A172 (cell line): Measurements from ENCODE around the gene GALNT14. TPM values are rescaled to one million over a fixed set of nuclear protein-coding genes. Genes with fewer than 3 reads are reported as not detected.

Source experiments
- DNase-seq: peaks from one replicate; pipeline ENCODE4 v3.0.0-alpha.2; 2015; ENCODE audit warnings: low spot score
- total RNA-seq: library from RNA; depleted of rRNA; stranded (reverse); fragments of >200 nt; shearing (Covaris generic); gene quantifications from 2 replicates; pipeline ENCODE4 v1.2.3, GENCODE V29; 2014

Gene GALNT14
- total RNA-seq, 1 experiment from 2014 or later: not detected

DNA sequence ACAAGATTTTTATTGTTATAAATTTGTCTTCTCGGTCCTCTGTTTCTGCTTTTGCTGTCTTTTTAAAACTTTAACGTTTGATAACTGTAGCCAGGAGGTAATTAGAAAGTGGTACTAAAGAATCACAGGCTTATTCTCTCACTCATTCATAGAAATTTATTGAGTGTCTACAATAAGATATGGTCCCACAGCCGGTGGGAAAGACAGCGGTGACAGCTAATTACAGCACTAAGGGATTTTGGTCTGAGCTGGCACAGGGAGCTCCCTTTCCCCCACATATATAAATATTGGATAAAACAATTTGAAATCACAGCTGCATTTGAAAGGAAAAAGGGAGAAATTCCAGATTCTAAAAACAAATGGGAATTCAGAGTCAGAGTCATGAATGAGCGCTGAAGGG lies 237.9 kb downstream of the GALNT14 start:
- no peak for DNase-seq

DNA sequence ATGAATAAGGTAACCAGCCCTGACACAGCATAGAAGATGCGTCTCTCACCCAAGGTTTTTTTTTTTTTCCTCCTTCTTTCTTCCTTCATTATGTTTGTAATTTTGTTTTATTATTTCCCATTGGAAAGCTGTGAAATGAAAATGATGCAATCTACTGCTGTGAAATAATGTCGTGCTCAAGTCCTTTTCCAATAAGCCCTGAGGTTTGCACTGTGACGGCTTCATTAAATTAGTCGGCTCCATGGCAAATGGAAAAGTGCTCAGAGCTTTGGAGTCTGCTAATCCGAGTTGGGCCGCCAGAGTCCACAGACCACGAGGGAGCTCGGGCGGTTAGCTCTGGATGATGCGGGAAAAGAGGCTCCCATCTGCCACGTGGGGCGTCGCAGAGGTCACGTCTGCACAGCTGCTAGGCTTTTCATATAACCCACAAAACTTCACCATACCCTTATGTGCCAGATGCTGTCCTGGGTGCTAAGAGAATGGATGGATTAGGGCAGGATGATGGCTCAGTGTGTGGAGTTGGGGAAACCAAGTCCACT lies 238.7 kb downstream of the GALNT14 start:
- DNase-seq: no peak

DNA sequence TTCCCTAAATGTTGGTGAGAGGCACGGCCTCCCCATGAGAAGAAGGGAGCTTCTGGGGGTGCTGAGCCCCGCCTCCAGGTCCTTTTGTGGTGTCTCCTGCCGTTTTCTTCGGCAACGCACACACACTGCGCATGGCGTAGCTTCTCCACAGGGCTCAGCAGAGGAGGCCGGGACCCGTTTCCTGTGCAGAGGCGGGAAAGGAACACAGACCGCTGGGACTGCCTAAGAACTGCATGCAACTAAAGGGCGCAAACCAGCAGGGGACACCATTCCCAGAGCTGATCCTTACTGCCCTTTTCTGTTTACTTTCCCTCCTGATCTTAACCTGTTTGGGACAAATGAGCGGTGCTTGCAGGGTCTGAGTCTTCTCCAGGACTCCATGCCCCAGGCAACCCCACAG lies 240.7 kb downstream of the GALNT14 start:
- DNase-seq: no peak

DNA sequence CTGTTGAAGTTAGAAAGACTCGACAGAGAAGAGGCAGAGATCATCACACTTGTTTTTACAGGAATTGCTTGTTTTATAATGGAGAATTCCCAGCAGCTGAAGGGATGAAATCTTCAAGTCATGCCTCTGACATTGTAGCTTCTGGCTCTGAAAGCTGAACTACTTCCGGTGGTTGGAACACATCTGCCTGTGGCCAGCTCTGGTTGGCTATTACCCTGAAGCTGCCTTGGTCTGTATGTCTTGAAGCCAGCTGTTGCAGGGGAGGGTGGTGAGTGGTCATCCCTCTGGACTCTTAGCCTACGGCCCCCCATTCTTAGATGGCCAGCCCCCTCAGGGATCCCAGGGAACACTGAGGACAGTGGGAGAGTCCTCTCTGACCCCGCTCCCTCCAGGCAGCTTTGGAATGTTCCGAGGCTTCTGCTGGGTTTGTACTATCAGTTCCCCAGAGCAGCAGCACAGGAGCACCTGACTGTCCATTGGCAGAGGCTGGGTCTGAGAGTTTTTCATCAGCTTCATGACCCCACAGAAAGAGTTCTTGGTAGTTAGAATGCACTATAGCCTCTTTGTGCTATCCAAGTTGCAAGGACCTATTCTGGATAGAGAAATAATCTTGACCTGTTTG lies 243.6 kb downstream of the GALNT14 start:
- no peak for DNase-seq

DNA sequence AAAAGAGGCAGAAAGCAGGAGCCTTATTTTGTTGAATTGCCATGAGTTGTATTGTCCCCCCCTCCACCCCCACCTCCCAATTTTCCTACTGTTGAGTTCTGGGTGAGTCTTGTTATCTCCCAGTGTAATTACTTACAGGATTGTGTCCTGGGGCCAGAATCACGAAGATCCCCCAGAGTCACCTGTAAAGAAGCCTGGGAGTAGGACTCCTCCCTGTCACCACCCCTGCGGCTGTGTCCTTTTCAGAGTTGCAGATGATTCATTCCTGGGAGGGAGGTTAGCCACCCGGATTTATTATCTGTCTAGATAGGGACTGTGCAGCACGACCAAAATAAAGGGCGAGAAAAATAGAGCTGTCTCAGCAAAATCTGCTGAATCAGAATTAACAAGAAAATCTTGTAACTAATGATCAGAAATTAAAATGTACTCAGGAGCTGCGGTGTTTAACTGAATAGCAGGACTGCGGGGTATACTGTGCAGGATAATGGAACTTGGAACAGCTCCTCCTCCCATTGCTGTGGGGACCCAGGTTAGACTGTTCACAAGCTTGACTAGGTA lies 249.3 kb downstream of the GALNT14 start:
- DNase-seq: no peak

DNA sequence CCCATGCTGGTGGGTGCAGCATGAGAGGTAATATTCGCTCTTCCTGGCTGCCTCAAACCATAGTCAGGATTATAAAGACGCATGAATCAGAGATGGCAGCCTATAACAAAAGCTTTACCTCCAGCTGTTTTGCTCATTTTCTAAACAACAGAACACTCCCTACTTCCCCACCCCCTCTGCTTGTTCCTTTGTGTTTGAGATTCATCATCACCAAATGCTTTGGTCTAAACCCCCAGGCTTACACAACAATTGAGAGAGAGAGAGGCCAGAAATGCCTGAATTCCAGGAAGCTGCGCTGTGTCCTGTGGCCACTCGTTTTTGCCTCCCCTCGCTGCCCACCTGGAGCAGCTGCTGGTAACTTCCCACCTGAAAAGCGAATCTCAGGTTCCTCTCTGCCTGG lies 252.2 kb downstream of the GALNT14 start:
- no peak for DNase-seq

DNA sequence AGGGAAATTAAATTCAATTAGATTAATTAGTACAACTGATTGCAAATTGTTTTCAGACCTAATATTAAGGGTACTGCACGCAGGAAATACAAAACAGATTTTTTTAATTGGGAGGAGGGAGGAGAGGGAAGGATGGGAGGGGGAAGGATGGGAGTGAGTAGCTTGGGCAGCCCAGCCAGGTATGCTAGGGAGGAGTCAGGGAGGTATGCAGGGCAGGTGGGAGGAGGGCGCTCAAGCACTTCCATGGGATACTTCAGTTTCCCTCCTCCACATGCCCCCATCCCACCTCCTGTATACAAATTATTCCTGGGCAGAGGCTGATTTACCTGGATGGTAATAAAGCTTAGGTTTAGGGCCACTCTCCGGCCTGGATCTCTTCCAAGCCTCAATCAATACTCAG lies 254.4 kb downstream of the GALNT14 start:
- DNase-seq: no peak

DNA sequence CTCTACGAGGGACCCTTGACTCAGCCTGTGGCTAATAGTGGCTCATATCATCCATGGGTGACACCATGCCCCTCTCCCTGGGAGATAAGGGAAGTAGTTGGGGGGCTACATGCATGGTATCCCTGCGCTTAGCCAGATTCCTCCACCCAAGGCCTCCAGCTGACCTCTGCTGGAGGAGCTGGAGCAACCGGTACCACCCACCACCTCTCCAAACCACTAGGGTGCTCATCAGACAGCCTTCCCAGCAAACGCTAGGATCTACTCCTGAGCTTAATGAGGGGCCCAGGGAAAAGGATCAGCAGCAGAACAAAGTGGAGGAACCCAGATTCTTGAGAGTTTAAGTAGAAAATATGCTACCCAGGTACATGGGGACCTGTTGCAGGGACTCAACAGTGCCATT lies 255.1 kb downstream of the GALNT14 start:
- no peak for DNase-seq

DNA sequence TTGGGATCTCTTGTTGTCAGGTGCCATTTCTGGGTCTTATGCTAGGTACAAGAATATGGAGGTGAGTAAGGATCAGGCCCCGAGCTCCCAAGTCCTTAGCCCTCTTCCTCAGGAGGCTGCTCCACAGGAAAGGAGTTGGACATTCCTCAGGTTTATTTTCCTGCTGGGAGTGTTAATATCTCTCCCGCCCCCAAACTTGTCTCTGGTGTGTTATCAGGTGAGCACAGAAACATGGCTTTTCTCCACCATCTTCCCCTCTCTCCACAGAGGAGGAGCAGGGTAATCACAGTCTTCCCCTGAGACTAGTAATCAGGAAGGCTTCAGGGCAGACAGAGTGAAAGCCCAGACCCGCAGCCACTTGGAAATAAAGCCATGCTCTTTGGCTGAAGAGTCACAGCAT lies 257.7 kb downstream of the GALNT14 start:
- no peak for DNase-seq

DNA sequence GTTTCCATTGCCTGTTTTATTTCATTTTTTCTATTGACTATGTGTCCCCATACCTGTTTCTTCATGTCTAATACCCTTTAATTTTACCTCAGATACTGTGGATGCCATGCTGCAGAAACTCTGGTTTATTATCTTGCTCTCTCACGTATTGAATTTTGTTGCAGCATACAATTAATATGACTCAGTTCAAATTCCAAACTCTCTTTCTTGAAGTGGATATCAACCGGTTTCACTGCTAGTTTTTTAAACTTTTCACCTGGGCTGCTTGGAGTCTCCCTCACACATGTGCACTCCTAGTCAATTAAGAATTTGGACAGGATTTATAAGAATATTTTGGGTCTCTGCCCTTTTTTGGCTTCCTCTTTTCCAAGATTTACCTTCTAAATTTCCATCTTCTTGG lies 260.4 kb downstream of the GALNT14 start:
- DNase-seq: no peak

DNA sequence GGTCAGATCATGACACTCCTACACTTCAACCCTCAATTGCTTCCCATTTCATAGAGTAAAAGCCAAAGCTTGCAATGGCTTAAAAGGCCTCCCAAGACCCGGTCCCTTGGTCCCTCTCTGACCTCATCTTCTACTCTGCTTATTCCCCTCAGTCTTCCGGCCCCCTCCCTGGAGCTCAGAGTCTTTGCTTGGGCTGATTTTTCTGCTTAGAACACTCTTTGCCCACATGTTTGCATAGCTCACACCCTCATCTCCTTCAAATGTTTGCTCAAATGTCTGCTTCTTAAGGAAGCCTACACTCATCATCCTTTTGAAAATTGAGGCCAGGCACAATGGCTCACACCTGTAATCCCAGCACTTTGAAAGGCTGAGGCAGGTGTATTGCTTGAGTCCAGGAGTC lies 265.4 kb downstream of the GALNT14 start:
- DNase-seq: no peak

DNA sequence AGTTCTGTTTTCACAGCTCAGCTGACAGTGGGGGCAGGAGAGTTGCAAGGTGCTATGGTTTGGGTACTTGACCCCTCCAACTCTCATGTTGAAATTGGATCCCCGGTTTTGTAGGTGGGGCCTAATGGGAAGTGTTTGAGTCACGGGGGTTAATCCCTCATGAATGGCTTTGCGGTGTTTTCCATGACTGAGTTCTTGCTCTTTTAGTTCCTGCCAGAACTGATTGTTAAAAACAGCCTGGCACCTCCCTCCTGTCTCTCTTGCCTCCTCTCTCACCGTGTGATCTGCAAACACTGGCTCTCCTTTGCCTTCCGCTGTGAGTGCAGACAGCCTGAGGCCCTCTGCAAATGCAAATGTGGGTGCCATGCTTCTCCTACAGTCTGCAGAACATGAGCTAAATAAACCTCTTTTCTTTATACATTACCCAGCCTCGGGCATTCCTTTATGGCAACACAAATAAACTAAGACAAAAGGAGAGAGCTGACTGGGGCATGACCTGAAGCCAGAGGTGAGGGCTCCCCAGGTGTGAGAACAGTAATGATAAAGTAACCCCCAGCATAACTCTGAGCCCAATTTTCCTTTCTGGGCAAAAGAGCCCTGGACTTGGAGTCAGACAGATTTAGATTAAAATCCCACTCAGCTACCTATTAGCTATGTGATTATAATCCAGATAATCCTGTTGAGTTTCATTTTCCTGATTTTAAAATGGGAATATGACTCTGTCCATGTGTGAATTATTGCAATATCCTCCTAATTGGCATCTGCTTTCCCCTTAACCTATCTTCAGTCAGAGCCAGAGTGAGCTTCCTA lies 266.1 kb downstream of the GALNT14 start:
- DNase-seq: no peak

DNA sequence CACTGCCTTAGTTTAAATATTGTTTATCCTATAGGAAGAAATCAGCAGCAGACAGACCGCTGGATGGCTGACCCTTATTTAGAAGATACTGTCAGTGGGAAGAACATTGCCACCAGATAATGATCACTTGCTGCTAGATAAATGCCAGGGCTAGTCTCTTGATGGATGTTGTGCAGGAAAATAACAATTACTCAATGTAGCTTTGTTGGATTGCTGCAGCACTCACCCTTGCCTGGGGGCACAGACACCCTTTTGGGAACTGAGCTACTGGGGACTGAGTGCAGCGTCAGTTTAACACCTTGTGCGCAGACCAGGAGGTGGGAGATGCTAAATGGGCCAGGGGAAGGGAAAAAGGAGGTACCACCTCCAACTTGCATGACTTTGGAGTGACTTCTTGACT lies 266.8 kb downstream of the GALNT14 start:
- no peak for DNase-seq

DNA sequence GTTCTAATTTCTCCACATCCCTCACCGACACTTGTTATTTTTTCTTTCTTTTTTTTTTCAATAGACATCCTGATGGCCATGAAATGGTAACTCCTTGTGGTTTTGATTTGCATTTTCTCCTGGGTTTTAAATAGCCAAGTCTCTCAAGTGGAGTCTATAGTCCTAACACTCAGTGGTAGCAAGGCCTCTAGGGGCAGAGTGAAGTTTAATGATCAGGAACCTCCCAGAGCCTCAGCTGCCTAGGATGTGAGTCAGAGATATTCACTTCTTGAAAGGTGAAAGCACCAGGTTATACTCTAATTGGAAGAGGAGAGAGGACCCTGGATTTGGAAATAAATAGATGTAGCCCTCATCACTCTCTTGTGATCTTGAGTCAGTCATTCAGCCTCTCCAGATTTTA lies 268.3 kb downstream of the GALNT14 start:
- no peak for DNase-seq

DNA sequence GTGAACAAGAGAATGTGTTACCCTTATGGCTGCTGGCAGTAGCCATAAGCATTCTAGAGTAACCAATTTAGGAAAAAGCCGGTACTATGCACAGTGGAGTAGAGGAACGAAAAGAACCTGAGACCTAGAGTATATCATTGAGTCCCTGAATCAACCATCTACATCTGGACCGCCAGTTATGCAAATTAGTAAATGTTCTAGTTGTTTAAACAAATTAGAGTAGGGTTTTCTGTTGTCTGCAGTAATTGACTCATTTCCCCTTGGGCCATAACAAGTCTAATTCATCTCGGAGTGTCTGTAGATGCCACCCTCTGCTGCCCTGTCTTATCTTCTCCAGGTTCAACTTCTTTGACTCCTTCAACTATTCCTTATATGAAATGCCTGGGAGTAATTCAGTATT lies 270.9 kb downstream of the GALNT14 start:
- DNase-seq: no peak

DNA sequence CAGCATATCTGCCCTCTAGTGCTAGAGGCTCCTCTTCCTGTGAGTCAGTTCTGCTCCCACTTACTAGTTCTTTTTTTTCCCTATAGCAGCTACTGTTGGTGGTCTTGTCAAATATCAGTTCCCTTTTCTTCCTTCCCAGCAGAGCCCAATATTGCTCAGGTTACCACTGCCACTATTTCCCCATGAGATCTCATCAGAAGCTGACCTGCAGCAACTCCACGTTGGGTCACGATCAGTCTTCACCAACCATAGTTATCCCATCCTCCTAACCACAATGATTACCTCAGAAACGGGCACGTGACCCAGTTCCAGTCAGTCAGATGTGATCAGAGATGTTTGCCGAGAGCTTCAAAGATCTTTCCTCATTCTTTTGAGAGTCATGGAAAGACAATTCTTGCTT lies 271.3 kb downstream of the GALNT14 start:
- DNase-seq: no peak

DNA sequence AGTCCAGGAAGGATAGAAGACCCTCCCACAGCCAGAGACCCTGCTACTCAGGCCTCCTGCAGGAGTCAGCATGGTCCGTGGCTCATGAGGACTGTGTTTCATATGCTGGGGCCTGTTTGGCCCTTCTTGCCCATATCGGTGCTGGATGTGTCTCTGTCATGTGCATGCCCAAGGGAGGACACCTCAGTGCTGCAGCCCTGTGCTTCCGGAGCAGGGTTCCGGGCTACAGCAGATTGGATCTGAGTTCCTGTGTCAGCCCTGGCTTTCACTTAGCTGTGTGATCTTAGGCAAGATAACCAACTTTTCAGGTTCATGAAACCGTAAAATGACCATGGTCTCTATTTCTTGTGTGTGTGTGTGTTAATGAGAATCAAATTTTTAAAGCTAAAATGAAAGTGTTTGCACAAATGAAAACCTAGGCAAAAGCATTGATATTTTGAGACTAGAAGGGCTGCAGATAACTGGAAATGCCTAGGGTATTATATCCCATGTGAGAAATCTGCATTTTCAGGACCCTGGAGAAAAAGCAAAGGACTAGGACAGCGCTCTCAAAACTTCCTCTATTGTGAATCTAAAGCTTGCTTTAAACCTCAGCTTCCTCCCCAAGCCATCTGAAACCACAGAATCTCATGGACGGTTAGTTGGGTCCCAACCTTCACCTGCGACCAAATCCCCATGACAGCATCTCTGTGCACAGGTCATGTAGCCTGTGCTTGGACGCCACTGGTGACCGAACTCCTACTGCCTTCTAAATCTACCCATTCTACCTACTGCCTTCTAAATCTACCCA lies 272.2 kb downstream of the GALNT14 start:
- DNase-seq: no peak

DNA sequence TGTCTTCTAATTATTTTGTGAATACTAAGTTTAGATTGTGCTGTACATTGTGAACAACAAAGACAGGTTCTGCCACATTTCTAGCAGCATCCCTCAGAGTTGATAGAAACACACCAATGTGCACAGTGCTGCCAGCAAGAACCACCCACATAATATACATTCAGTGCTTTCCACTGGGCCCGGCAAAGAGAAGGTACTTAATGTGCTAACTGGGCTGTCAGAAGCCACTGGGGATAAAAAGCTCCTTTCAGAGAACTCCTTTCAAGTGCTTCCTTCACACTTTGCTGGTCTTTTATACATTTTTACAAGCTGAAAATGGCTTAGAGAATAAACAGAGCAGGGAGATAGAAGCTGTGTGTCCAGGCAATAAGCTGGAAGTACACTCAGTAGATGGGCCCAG lies 273.0 kb downstream of the GALNT14 start:
- DNase-seq: no peak

DNA sequence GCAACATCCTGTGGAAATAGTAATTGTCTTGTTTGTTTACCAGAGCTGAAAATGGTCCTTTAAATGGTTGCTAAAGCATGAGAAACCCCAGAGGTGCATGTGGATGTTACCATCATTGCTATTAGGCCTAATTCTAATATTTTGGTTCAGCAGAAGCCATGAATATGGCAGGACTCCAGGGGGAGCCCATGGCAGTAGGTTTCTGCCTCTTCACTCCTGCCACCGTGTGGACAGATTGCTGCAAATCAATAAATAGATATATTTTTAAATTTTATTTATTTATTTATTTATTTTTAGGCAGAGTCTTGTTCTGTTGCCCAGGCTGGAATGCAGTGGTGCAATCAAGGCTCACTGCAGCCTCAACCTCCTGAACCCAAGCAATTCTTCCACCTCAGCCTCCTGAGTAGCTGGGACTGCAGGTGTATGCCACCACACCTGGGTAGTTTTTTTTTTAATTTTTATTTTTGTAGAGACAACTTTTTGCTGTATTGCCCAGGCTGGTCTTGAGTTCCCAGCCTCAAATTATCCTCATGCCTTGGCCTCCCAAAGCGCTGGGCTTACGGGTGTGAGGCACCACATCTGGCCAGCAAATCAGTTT lies 276.1 kb downstream of the GALNT14 start:
- peak; percentile 51 for DNase-seq

DNA sequence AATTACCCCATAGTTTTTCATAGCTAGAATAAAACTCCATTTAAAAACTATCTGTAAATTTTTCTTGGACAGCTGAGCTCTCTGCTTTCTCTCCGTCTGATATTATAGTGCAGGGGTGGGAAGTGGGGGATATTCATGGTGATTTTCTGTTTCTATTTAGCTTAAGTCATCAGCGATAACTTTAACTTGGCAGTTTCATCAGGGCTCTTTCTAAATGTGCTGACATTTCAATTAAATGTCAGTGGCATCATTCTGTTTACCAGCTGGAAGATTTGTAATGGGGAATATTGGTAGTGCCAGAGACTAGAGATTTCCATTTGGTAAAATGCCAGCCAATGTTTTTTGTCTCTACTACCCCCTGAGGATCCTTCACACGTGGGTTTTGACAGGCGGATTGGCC lies 277.5 kb downstream of the GALNT14 start:
- DNase-seq: no peak
